A549 (cell line): Measurements from ENCODE around the gene PCDH9. TPM values are rescaled to one million over a fixed set of nuclear protein-coding genes. Genes with fewer than 3 reads are reported as not detected.

Source experiments
- ATAC-seq, 2 experiments: fragments of 200-7000 bp in 1 of 2; fragments of >200 bp in 1 of 2; cut with Nextera tagmentation in 1 of 2; cut with Tn5 transposase in 1 of 2; 3 replicates each; pipeline versions ENCODE4 v1.8.0 to v1.9.1; 2018 to 2020; ENCODE audit warnings: mild to moderate bottlenecking in 1 of 2, moderate library complexity in 1 of 2
- CTCF ChIA-PET: fragments of 300-600 bp; sonication (Branson Sonifier 250); formaldehyde crosslinking; extraction: SDS; loops from one replicate; lab custom pipeline; 2021; ENCODE audit warnings: antibody characterized with exemption, inconsistent platforms; lab: Yijun Ruan, JAX
- POLR2A ChIA-PET: fragments of 350-600 bp; formaldehyde crosslinking; extraction: SDS; loops from one replicate; lab custom pipeline; 2021; ENCODE audit warnings: antibody characterized with exemption, inconsistent platforms; lab: Yijun Ruan, JAX
- DNase-seq, 2 experiments: peaks; one replicate each; pipeline versions ENCODE4 v3.0.0 to v3.0.0-alpha.2; 2011 to 2016; ENCODE audit warnings: low read depth in 1 of 2, low spot score in 1 of 2
- FAIRE-seq: peaks from 2 replicates; lab custom pipeline; 2011; peaks lifted over from hg19 to GRCh38; lab: Jason Lieb, UNC
- H3K27ac ChIP-seq, 2 experiments: fragments of >200 bp; sonication (Bioruptor Twin); formaldehyde crosslinking; 3 replicates each; pipeline ENCODE4 v1.5.1; 2016 to 2017
- H3K4me1 ChIP-seq: fragments of >200 bp; sonication (Bioruptor Twin); formaldehyde crosslinking; 3 replicates; pipeline ENCODE4 v1.6.1; 2016
- H3K4me2 ChIP-seq: fragments of >200 bp; sonication (Bioruptor Twin); formaldehyde crosslinking; 3 replicates; pipeline ENCODE4 v1.6.1; 2016
- H3K4me3 ChIP-seq: fragments of >200 bp; sonication (Bioruptor Twin); formaldehyde crosslinking; 3 replicates; pipeline ENCODE4 v1.5.1; 2016
- H3K9me3 ChIP-seq: fragments of >200 bp; sonication (Bioruptor Twin); formaldehyde crosslinking; 3 replicates; pipeline ENCODE4 v1.6.1; 2016
- CBX8 ChIP-seq: fragments of 200-600 bp; sonication (generic); IDR thresholded peaks from 2 replicates; pipeline ENCODE4 v1.6.1; 2016
- CHD2 ChIP-seq: fragments of 150-350 bp; IDR thresholded peaks from 2 replicates; pipeline ENCODE4 v1.6.1; 2014; ENCODE audit warnings: low read length; ENCODE audit not compliant: partially characterized antibody
- CHD4 ChIP-seq: fragments of 200-600 bp; sonication (generic); IDR thresholded peaks from 2 replicates; pipeline ENCODE4 v1.6.1; 2016; ENCODE audit warnings: antibody characterized with exemption, mild to moderate bottlenecking, borderline replicate concordance
- EHF ChIP-seq: fragments of 250-450 bp; sonication (Bioruptor Pico); IDR thresholded peaks from 2 replicates; pipeline ENCODE4 v1.5.0; 2020; ENCODE audit warnings: mild to moderate bottlenecking
- EP300 ChIP-seq, 2 experiments: fragments of >200 bp; sonication (Bioruptor Twin); formaldehyde crosslinking; IDR thresholded peaks; 2 replicates in 1 of 2; 3 replicates in 1 of 2; pipeline ENCODE4 v1.6.1; 2016 to 2017
- FOSL2 ChIP-seq, 2 experiments: fragments of 450-650 bp in 1 of 2; fragments of >200 bp in 1 of 2; sonication (Bioruptor Twin) in 1 of 2; formaldehyde crosslinking; IDR thresholded peaks; 2 replicates each; pipeline versions ENCODE4 v1.5.0 to v1.6.1; 2016 to 2020; ENCODE audit warnings: mild to moderate bottlenecking in 1 of 2, moderate library complexity in 1 of 2
- FOXS1 ChIP-seq: fragments of 250-450 bp; sonication (Bioruptor Pico); IDR thresholded peaks from 2 replicates; pipeline ENCODE4 v1.5.0; 2020; ENCODE audit warnings: mild to moderate bottlenecking, moderate library complexity
- JUN ChIP-seq, 2 experiments: fragments of >200 bp; sonication (Bioruptor Twin); formaldehyde crosslinking; IDR thresholded peaks; 2 replicates in 1 of 2; 3 replicates in 1 of 2; pipeline ENCODE4 v1.6.1; 2016 to 2017
- KDM5A ChIP-seq: fragments of 200-600 bp; sonication (generic); IDR thresholded peaks from 2 replicates; pipeline ENCODE4 v1.6.1; 2016; ENCODE audit warnings: antibody characterized with exemption, mild to moderate bottlenecking
- MAFK ChIP-seq: fragments of 450-650 bp; IDR thresholded peaks from 2 replicates; pipeline ENCODE4 v1.6.1; 2014; ENCODE audit not compliant: partially characterized antibody
- MYC ChIP-seq: IDR thresholded peaks from 2 replicates; pipeline ENCODE4 v1.6.1; 2012; ENCODE audit warnings: mild to moderate bottlenecking, inconsistent platforms, low read length, improper control_type of control experiment, borderline replicate concordance
- NPAS2 ChIP-seq: fragments of 250-450 bp; sonication (Bioruptor Pico); IDR thresholded peaks from 2 replicates; pipeline ENCODE4 v1.8.0; 2022; ENCODE audit warnings: mild to moderate bottlenecking, moderate library complexity, borderline replicate concordance
- NR3C1 ChIP-seq: fragments of >200 bp; sonication (Bioruptor Twin); formaldehyde crosslinking; IDR thresholded peaks from 3 replicates; pipeline ENCODE4 v1.6.1; 2017
- POLR2A ChIP-seq: IDR thresholded peaks from 2 replicates; pipeline ENCODE4 v1.6.1; 2012; ENCODE audit warnings: mild to moderate bottlenecking, low read length
- RAD21 ChIP-seq, 2 experiments: fragments of >200 bp in 1 of 2; sonication (Bioruptor Twin) in 1 of 2; formaldehyde crosslinking in 1 of 2; IDR thresholded peaks in 1 of 2; conservative IDR thresholded peaks in 1 of 2; 2 replicates in 1 of 2; 3 replicates in 1 of 2; pipeline ENCODE4 v1.6.1; 2012 to 2018; ENCODE audit warnings: inconsistent platforms in 1 of 2
- RCOR1 ChIP-seq: fragments of 150-350 bp; IDR thresholded peaks from 2 replicates; pipeline ENCODE4 v1.6.1; 2014; ENCODE audit warnings: antibody characterized with exemption, low read length, low read depth
- RNF2 ChIP-seq: fragments of 200-600 bp; sonication (generic); IDR thresholded peaks from 2 replicates; pipeline ENCODE4 v1.6.1; 2016; ENCODE audit warnings: low read depth, mild to moderate bottlenecking, antibody characterized with exemption, moderate library complexity, borderline replicate concordance
- SMC3 ChIP-seq: fragments of >200 bp; sonication (Bioruptor Twin); formaldehyde crosslinking; IDR thresholded peaks from 3 replicates; pipeline ENCODE4 v1.6.1; 2018; ENCODE audit warnings: inconsistent platforms
- SREBF2 ChIP-seq: fragments of 450-650 bp; IDR thresholded peaks from 2 replicates; pipeline ENCODE4 v1.6.1; 2014; ENCODE audit warnings: mild to moderate bottlenecking, moderate library complexity
- ZC3H11A ChIP-seq: fragments of 450-650 bp; IDR thresholded peaks from 2 replicates; pipeline ENCODE4 v1.6.1; 2014; ENCODE audit warnings: antibody characterized with exemption, mild to moderate bottlenecking
- ZSCAN20 ChIP-seq: fragments of 250-450 bp; sonication (Bioruptor Pico); IDR thresholded peaks from 2 replicates; pipeline ENCODE4 v1.8.0; 2022; ENCODE audit warnings: mild to moderate bottlenecking, moderate library complexity
- WGBS: methylation state at CpG from one replicate; pipeline ENCODE4 v1.1.6; 2017; ENCODE audit errors: missing lambda C conversion rate; 5-methylcytosine and 5-hydroxymethylcytosine counted together
- polyA plus RNA-seq, 4 experiments: library from polyadenylated mRNA; depleted of rRNA in 3 of 4; stranded (reverse); fragments of >200 nt; fragmentation: RNase III in 1 of 4; extraction: RNeasy Plus Mini Kit Qiagen cat#74134 plus additional on column Dnase treatment in 1 of 4; gene quantifications; 2 replicates in 3 of 4; 3 replicates in 1 of 4; pipeline ENCODE4 v1.2.3, GENCODE V29; 2011 to 2017
- TF ChIP-seq, protein P1 (sequence below): IDR thresholded peaks from 2 replicates; pipeline ENCODE4 v1.6.1; 2012
- TF ChIP-seq, protein P2 (sequence below): fragments of 250-450 bp; sonication (Bioruptor Pico); IDR thresholded peaks from 2 replicates; pipeline ENCODE4 v1.5.0; 2021; ENCODE audit warnings: mild to moderate bottlenecking, moderate library complexity, borderline replicate concordance
- TF ChIP-seq, protein P3 (sequence below): IDR thresholded peaks from 2 replicates; pipeline ENCODE4 v1.6.1; 2012; ENCODE audit warnings: low read depth, borderline replicate concordance
- TF ChIP-seq, protein P4 (sequence below): fragments of >200 bp; sonication (Bioruptor Twin); formaldehyde crosslinking; IDR thresholded peaks from 3 replicates; pipeline ENCODE4 v1.5.1; 2016

PCDH9 gene
- polyA plus RNA-seq, 2 of the 4 experiments (the other 2 are of a cell fraction): 16.0 to 29.5 TPM

DNA sequence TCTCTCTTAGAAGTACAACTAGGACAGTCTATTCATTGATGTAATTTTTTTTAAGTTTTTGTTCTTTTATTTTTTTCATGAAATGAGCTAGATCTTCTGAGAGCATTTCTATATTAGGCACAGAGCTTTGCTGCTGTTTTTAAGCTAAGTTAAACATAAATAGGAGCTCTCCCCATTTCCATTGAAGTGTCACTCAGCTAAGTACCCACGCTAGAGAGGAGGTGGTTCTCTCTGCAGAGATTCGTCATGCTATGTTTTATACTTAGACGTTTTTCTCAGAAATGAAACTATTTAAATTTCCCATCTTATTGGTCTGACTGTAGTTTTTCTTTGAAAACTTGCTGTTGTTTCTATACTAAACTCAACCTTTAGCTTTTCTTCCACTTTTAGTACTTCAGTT, 271.5 kb downstream of the PCDH9 start:
- no peak for FAIRE-seq
- POLR2A ChIA-PET: no interaction called here
- no peak overlapping the region for H3K27ac ChIP-seq
- TF ChIP-seq NR3C1: no peak
- no peak for TF ChIP-seq CBX8
- TF ChIP-seq FOSL2 (IDR thresholded peaks at IDR 0.05): no peak
- TF ChIP-seq FOSL2 (CRISPR knock-in tag; IDR thresholded peaks at IDR 0.05): no peak
- TF ChIP-seq RNF2: no peak
- TF ChIP-seq POLR2A: no peak
- no peak for TF ChIP-seq RAD21 (conservative IDR thresholded peaks at IDR 0.05 in 1 of 2, IDR thresholded peaks at IDR 0.05 in 1 of 2)
- no peak for TF ChIP-seq RCOR1
- no peak for TF ChIP-seq EHF (CRISPR knock-in tag)
- TF ChIP-seq CHD2: no peak
- TF ChIP-seq, protein P1, sequence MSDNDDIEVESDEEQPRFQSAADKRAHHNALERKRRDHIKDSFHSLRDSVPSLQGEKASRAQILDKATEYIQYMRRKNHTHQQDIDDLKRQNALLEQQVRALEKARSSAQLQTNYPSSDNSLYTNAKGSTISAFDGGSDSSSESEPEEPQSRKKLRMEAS: no peak
- no peak for TF ChIP-seq CHD4
- TF ChIP-seq, protein P2, sequence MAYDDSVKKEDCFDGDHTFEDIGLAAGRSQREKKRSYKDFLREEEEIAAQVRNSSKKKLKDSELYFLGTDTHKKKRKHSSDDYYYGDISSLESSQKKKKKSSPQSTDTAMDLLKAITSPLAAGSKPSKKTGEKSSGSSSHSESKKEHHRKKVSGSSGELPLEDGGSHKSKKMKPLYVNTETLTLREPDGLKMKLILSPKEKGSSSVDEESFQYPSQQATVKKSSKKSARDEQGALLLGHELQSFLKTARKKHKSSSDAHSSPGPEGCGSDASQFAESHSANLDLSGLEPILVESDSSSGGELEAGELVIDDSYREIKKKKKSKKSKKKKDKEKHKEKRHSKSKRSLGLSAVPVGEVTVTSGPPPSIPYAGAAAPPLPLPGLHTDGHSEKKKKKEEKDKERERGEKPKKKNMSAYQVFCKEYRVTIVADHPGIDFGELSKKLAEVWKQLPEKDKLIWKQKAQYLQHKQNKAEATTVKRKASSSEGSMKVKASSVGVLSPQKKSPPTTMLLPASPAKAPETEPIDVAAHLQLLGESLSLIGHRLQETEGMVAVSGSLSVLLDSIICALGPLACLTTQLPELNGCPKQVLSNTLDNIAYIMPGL (CRISPR knock-in tag): no peak
- TF ChIP-seq JUN (IDR thresholded peaks at IDR 0.05): no peak
- TF ChIP-seq SMC3: no peak
- TF ChIP-seq, all 56 proteins: peak for 0
- Histone ChIP-seq H3K4me2 (no peak overlapping the region), H3K9me3 (no peaks in the 10 kb centered on the region), H3K4me3 (no peak overlapping the region), H3K4me1 (peaks cover 11% of the 10 kb centered on the region; the same call in 1 of the 3 replicates)
- ATAC-seq (no peak), DNase-seq (no peak)
- CTCF ChIA-PET: no interaction called here
- 71% methylated on average over 3 of the region's 3 CpGs for WGBS

DNA sequence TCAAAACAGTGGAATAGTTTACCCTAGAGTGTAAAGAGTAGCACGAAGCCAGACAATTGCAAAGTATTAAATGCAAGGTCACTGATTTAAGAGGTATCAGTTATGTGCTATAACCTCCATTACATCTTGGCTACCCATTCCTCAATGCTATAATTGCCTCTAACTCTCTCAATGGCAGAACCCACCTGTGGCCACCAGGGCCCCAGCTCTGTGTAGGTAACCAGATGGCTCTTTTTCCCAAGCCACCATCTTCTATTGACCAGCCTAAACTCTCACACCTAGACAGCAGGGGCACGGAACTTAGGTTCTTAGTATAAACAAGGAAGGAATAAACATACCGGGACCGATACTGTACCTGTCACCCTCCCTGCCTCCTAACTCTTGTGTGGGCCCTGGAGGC, 277.6 kb downstream of the PCDH9 start:
- H3K27ac ChIP-seq: no peak overlapping the region
- WGBS: 81% methylated on average over 4 of the region's 4 CpGs
- no peak for FAIRE-seq
- ChIA-PET CTCF (no interaction called here), POLR2A (no interaction called here)
- TF ChIP-seq FOSL2 (IDR thresholded peaks at IDR 0.05): no peak
- no peak for TF ChIP-seq FOSL2 (CRISPR knock-in tag; IDR thresholded peaks at IDR 0.05)
- no peak for TF ChIP-seq KDM5A
- TF ChIP-seq, protein P3, sequence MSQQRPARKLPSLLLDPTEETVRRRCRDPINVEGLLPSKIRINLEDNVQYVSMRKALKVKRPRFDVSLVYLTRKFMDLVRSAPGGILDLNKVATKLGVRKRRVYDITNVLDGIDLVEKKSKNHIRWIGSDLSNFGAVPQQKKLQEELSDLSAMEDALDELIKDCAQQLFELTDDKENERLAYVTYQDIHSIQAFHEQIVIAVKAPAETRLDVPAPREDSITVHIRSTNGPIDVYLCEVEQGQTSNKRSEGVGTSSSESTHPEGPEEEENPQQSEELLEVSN: no peak
- TF ChIP-seq ZC3H11A: no peak
- TF ChIP-seq EP300 (IDR thresholded peaks at IDR 0.05): no peak
- TF ChIP-seq, protein P1: no peak
- no peak for TF ChIP-seq MAFK
- TF ChIP-seq MYC: no peak
- no peak for TF ChIP-seq NPAS2 (CRISPR knock-in tag)
- TF ChIP-seq SMC3: no peak
- no peak for DNase-seq
- H3K4me2 ChIP-seq: no peak overlapping the region
- no peak overlapping the region for H3K4me3 ChIP-seq
- peaks cover 24% of the 10 kb centered on the region; the same call in 2 of the 3 replicates for H3K4me1 ChIP-seq
- no peak for ATAC-seq
- H3K9me3 ChIP-seq: no peaks in the 10 kb centered on the region

DNA sequence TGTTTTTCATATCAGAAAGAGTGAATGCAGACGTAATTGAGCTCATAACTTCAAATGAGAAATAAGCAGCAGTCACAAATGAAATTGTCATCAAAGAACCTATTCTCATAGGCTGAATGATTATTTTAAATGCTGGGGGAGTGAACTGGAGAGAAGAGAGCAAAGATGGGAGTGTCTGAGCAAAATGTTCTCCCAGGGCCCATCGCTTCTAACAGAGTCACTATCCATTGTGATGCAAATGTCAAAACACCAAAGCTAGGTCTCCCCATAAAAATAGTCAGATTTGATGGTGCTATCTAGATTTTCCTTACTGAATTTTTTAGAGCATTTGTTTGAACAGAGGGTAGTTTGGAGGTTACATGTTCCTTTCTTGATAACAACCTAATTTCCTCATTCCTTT, 278.7 kb downstream of the PCDH9 start:
- Histone ChIP-seq H3K9me3 (no peaks in the 10 kb centered on the region), H3K4me1 (peaks cover 19% of the 10 kb centered on the region; the same call in 2 of the 3 replicates), H3K27ac (no peak overlapping the region), H3K4me3 (no peak overlapping the region), H3K4me2 (no peak overlapping the region)
- TF ChIP-seq EHF (CRISPR knock-in tag) (no peak), ZSCAN20 (CRISPR knock-in tag) (no peak), SREBF2 (no peak), FOXS1 (CRISPR knock-in tag) (no peak)
- TF ChIP-seq, protein P4, sequence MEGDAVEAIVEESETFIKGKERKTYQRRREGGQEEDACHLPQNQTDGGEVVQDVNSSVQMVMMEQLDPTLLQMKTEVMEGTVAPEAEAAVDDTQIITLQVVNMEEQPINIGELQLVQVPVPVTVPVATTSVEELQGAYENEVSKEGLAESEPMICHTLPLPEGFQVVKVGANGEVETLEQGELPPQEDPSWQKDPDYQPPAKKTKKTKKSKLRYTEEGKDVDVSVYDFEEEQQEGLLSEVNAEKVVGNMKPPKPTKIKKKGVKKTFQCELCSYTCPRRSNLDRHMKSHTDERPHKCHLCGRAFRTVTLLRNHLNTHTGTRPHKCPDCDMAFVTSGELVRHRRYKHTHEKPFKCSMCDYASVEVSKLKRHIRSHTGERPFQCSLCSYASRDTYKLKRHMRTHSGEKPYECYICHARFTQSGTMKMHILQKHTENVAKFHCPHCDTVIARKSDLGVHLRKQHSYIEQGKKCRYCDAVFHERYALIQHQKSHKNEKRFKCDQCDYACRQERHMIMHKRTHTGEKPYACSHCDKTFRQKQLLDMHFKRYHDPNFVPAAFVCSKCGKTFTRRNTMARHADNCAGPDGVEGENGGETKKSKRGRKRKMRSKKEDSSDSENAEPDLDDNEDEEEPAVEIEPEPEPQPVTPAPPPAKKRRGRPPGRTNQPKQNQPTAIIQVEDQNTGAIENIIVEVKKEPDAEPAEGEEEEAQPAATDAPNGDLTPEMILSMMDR: no peak
- ChIA-PET CTCF (interaction anchor here (0.6 kb wide), 1 partner anchor 14 kb away, joined by 3 read pairs; no protein-coding TSS in a partner anchor), POLR2A (no interaction called here)
- WGBS: 91% methylated on average over 2 of the region's 2 CpGs
- ATAC-seq (no peak), DNase-seq (no peak), FAIRE-seq (no peak)
